DMS 273 treated with DMSO at 0.1 percent for 48 hours (cell line): ENCODE measurements around the gene UBE4B.

Source experiments
- DNase-seq: peaks from one replicate; lab custom pipeline; 2025; lab: John Stamatoyannopoulos, UW

UBE4B gene

DNA sequence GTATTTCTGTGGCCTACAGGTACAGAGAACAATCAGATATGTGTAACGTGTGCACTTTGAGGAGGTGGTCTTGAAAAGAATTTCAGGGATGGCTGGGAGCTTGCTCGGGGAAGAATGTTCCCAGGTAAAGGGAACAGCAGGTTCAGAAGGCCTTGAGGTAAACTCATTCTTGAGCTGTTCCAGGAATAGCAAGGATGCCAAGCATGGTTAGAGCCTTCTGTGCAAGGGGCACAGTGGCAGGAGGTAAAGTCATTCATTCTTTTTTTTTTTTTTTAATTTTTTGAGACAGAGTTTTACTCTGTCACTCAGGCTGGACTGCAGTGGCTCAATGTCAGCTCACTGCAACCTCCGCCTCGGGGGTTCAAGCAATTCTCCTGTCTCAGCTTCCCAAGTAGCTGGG is 10.0 kb downstream of the UBE4B start:
- DNase-seq: no peak

DNA sequence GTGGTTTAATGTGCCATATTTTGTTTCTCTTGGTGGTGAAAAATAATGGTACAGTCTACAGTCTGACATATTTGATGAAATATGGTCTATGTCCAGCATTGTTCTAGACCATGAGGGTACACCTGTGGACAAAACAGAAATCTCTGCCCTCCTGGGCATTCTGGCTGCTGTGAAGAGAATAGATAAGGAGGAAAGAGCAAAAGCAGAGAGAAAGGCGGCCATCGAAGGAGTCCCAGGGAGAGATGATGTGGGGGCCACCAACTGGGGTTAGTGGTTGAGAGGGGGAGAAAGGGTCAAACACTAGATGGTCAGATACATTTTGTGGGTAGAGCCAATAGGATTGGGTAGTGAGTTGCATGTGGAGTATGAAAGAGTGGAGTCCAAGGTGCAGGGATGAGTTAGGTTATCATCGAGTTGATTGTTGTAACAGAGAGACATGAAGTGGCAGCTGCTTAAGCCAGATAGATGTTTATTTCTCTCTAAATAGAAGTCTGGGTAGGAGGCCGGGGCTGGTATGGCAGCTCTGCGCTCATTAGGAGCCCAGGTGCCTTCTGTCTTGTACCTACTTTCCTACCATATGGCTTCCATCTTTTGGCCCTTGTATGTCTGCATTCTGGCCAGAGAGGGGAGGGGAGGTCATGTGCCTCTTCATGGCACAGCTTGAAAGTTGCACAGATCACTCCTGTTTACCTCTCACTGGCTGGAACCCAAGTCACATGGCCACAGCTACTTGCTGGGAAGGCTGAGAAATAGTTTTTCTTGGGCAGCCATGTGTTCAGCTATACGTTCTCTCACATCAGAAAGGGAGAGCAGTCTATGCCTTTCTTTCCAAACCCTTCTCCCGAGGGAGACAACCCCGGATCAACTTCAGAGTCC is 13.0 kb downstream of the UBE4B start:
- DNase-seq: peak; percentile 93

DNA sequence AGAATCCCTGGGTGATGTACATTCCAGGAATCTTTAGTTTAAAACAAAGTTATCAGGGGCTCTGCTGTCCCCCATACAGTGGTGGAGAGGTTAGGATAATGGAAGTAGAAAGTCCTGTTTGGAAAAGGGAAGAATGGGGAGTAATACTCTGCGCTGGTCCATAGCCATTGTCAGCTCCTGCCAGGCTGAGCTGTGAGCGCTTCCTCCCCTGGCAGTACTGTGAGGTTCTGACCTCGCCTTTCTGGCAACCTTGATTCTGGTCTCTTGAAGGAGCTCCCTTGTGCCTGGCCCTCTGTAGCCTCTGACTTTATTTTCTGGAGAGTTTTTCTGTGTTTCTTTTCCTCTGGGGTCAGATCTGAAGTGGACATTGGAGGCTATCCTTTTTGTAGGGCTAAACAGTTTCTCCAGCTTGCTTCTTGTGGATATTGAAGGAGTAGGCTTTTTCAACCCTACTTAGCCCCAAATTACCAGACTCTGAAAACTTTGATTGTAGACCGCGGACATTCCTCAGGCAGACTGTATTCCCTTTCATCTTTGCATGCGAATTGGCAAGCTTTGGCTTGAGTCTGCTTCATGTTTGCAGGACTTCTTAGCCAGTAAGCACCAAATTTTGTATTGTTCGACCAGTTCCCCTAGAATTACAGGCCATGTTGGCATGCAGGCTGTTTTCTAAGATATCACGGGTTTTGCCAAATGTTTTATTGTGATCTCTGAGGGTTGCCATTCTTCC is 13.8 kb downstream of the UBE4B start:
- no peak for DNase-seq

DNA sequence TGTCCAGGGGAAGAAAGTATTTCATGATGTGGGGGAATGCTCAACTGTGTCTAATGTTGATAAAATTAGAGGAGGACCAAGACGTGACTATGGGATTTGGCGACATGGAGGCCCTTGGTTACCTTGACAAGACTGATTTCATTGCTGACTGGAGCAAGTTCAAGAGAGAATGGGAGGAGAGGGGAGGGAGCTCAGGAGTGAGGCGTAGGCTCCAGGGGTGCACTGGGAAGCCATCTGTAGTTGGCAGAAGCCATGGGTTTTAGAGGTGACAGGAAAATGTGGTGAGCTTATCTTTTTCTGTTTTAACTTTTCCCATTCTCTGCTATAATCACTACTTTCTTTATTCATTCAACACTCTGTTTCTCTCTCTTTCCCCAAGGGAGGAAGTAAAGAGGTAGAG is 15.8 kb downstream of the UBE4B start:
- DNase-seq: no peak

DNA sequence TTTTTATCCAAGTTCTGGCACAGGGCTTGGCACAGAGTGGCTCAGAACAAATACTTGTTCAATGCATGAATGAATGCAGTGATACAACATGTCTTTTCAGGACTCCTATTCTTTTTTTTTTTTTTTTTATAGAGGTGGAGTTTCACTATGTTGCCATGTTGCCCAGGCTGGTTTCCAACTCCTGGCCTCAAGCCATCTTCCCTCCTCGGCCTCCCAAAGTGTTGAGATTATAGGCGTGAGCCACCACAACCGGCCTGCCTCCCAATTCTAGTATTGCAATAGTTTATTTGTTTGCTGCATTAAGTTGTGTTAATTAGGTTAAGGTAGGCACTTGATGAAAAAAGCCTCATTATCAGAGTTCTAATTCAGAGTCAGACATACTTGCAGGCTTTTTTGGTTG is 17.9 kb downstream of the UBE4B start:
- no peak for DNase-seq

DNA sequence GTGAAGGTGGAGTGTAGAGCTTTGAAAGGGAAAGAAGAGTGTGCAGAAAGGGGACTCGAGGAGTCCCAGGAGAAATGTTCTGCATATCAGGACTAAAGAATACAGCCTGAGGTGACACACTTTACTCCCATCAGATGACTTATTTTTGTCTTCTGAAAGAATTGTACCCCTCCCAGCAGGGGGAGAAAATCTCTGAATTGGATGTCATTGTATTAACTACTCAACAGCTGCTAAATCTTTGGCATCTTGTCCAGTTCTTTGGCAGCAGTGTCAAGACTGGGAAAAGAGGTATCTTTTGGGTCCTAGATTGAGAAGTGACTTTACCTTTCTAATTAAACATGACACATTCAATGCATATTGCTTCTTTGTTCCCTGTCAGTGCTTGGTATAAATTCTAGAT is 18.9 kb downstream of the UBE4B start:
- no peak for DNase-seq

DNA sequence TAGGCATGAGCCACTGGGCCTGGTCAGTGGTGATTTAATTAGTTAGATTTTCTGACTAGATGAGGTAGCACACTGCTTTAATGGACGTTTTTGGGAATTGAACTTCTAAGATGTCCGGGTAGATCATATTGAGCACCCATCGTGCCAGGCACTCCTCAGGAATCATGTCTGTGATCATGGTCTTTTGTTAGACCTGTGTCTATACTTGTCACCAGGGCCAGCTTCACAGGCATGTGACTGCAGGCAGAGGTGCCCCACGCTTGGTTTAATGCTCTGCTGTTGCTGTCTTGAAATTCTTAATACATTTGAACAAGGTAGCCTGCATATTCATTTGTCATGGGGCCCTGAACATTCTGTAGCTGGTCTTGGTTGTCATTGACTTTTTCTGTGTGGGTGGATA is 19.6 kb downstream of the UBE4B start:
- no peak for DNase-seq

DNA sequence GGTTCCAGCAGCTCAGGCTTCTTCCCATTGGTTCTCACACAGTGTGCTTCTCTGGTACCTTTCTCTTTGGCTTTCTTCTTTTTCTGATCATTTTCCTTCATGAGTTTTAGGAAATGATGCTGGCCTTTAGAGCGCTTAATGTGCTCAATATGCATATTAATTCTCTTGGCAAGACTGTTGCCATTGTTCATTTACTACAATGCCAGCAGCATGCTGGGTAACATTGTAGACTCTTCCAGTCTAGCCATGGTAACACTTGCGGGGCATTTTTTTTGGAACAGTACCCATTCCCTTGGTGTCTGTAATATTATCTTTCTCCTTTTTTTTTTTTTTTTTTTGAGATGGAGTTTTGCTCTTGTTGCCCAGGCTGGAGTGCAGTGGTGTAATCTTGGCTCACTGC is 21.7 kb downstream of the UBE4B start:
- DNase-seq: no peak

DNA sequence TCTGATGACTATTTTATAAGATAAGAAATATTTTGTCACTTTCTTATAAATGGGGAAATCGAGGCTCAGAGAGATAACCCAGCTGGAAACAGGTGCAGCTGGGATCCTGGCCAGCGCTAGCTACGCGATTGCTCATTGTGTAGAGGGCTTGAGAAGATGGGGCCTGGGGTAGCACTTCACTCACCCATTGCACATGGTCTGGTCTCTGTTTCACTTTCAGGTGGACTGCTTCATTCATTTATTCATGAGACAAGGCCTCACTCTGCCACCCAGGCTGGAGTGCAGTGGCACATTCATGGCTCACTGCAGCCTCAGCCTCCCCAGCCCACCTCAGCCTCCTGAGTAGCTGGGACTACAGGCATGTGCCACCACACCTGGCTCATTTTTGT is 23.8 kb downstream of the UBE4B start:
- no peak for DNase-seq

DNA sequence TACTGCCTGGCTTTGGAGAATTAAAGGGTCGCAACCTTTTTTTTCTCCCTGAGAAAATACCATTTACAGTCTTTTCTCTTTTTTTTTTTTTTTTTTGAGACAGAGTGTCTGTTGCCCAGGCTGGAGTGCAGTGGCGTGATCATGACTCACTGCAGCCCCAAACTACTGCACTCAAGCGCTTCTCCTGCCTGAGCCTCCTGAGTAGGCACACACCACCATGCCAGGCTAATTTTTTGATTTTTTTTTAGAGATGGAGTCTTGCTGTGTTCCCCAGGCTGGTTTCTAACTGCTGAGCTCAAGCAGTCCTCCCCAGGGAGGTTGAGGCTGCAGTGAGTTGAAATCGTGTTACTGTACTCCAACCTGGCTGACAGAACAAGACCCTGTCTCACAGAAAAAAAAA is 24.6 kb downstream of the UBE4B start:
- DNase-seq: no peak

DNA sequence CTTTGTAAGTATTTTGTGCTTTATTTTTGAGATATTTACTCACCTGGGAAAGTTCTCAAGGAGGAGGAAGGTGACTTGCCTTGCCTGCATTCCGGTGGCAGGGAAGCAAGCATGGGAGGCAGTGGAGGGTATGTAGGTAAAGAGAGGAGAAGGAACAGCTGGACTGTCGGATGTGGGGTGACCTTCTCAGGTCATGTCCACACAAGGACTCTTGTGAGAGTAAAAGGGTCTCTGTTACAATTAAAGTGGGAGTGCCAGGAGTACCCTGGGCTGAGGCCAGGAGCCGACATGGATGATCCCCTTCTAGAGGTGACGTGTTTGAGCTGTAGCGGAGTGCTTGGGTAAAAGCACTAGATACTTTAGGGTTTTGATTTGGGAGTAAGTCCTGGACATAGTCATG is 25.0 kb downstream of the UBE4B start:
- DNase-seq: no peak

DNA sequence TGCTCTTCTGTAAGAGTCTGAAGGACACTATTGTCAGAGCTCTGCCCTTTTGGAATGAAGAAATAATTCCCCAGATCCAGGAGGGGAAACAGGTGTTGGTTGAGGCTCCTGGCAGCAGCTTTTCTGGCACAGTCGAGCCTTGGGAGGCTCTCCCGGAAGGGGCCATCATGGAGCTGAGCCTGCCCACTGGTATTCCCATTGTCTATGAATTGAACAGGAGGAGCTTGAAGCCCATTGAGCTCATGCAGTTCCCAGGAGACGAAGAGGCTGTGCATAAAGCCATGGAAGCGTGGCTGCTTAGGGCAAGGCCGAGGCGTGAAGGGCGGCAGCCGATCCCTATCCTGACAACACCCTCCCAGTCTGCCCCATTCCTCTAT is 26.6 kb downstream of the UBE4B start:
- DNase-seq: no peak

DNA sequence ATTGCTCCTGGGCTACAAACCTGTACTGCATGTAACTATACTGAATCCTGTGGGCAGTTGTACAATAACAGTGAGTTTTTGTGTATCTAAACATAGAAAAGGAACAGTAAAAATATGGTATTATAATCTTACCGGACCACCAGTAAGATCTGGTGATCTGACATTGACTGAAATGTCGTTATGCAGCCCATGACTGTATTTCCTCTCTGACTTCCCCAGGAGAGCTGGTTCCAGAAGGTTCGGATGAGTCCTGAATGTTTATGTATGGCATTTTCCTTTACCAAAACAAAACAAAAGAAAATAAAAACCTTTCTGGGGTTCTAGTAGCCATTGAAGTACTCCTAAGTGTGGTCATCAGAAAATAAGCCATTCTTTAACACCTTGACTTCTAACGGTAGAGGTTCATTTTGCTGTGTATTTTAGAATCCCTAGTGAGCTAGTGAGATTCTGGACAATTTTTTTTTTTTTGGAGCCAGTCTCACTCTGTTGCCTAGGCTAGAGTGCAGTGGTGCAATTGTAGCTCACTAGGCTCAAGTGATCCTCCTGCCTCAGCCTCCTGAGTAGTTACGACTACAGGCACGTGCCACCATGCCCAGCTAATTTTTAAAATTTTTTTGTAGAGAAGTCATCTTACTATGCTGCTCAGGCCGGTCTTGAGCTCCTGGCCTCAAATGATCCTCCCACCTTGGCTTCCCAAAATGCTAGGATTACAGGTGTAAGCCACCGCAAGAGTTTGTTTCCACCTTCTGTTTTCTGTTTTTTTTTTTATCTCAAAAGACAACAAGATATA is 27.7 kb downstream of the UBE4B start:
- DNase-seq: no peak

DNA sequence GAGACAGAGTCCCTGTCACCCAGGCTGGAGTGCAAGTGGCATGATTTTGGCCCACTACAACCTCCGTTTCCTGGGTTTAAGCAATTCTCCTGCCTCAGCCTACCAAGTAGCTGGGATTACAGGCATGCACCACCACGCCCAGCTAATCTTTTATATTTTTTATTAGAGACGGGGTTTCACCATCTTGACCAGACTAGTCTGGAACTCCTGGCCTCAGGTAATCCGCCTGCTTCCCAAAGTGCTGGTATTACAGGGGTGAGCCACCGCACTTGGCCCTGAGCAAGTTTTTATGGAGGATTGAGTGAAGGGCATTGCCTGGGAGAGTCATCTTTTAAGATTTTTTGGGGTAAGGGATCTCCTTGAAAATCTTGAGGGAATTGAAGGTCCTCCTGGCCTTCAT is 28.5 kb downstream of the UBE4B start:
- DNase-seq: no peak

DNA sequence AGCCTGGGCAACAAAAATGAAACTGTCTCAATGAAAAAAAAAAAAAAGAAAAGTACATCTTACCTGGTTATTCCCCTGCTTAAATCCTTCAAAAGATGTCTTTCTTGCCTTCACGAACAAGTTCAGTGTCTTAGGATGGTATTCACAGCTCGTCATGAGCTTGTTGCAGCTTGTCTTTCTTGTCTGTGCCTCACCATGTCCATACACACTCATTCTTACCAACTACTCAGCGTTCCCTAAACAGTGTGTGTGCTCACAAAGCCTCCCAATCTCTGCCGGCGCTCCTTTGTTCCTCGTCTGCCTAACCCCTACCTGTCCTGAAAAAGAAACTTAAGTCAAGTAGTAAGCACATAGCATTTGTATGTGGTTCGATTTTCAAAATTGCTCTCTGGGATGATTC is 31.1 kb downstream of the UBE4B start:
- no peak for DNase-seq

DNA sequence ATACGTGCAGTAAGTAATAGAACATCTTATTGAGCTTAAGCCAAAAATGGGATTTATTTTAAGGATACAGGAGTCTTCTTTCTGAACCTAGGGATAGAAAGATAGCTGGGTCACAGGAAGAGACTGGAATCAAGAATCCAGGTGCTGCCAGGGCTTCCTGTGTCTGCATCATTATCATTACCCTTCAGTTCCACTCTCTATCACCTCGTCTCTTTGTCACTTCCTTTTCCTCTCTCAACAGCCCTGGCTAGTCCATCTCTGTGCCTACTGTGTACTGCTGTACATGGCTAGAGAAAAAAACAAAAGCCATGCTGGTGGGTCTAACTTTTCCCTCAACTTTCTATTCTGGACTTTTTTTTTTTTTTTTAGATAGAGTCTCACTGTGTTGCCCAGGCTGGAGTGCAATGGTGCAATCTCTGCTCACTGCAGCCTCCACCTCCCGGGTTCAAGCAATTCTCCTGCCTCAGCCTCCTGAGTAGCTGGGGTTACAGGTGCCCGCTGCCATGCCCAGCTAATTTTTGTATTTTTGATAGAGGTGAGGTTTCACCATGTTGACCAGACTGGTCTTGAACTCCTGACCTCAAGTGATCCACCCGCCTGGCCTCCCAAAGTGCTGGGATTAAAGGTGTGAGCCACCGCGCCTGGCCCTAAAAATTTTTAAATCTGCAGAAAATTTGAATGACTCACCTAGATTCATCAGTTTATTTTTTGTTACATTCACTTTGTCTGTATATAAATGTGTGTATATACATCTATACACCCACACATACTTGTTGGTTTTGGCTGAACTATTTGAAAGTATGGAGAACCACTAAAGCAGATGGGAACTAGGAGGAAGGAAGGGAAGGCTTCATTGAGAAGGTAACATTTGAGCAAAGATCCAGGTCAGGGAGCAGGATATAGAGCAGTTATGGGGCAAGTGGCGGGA is 31.9 kb downstream of the UBE4B start:
- DNase-seq: no peak

DNA sequence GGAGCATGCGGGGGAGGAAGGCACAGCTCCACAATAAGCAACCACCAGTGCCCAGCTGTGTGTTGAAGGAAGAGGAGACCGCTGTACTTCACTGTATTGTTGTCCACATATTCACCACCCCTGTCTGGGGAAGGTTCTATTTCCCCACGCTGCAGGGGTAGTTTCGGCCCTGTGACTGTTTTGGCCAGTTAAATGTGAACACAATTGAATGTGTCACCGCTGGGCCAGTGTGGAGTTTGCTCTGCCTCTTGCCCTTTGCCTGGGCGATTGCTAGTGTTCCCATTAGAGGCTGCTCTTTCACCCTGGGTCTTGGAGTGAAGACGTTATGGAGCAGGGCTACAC is 32.6 kb downstream of the UBE4B start:
- DNase-seq: no peak

DNA sequence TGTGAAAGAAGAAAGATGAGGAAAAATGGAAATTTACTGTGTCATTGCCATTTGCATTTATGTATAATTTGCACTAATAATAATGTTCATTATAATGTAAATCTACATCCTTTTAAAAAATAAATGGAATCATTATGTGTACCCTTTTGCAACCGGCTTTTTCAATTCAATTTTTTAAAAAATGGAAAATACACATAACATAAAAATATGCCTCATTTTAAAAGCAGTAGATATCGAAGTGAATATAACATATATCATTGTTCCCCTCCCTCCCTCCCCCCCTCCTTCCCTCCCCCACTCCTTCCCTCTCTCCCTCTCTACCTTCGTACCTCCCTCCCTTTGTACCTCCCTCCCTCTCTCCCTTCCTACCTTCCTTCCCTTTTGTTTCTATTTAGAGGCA is 33.0 kb downstream of the UBE4B start:
- no peak for DNase-seq

DNA sequence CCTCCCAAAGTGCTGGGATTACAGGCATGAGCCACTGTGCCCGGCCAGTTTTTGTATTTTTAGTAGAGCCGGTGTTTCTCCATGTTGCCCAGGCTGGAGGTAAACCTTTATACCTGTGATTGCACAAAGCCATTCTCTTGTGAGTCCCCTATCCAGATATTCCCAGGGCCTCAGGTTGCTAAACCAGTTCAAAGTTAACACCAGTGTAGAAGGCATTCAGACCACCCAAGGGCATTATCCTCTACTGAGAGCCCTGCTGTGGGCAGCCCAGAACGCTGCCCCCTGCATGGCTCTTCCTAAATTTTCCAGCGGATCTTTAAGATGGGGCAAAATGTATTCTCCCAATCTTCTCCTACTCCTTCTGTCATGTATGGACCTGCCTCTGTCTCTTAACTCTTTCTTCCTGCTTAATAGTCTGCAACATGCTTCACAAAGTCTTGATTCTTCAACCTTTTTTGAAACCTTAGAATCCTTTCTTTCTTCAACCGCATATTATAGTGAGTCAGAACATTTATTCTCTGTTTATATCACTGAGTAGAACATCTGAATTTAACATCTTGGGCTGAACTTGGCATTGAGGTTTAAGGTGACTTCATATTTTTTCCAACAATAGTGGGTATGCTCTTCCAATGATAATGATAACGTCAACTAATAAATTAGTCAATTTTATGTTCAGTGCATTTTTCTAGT is 36.0 kb downstream of the UBE4B start:
- no peak for DNase-seq

DNA sequence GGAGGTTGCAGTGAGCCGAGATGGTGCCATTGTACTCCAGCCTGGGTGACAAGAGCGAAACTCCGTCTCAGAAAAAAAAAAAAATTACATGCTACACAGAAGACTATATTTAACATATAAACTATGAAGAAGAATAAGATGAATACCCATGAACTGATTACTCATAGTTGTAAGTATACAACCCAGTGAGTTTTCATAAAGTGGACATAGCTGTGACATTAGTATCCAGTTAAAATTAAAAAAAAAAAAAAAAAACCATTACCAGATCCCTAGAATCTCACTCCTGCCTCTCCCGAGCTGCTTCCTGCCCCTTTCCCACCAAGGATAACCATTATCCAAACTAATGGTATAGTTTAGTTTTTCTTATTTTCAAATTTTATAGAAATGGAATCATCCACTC is 37.4 kb downstream of the UBE4B start:
- no peak for DNase-seq

DNA sequence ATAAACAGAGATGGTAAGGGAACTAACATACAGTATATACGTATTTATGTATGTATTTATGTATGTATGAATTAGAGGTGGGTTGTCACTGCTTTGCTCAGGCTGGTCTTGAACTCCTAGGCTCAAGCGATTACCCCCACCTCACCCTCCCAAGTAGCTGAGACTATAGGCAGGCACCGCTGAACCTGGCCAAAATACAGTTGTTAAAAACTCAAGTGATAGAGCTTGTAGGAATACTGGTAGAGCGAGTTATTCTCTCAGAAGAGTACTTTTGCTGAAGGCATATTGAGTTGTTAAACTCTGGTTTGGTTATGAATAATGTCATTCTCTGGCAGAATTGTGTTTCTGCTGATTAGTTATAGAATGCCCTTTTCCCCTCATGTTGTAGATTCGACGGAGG is 38.9 kb downstream of the UBE4B start:
- no peak for DNase-seq
